ENCODE measurements around the gene KIF2C. TPM values are rescaled to one million over a fixed set of nuclear protein-coding genes. Genes with fewer than 3 reads are reported as not detected.

The KIF2C gene
- total and polyA plus RNA-seq, 2 donors (not counting 1 experiment from before 2014, with no cell fraction given), result 9.2 to 9.9 TPM

- H3K4me2 ChIP-seq (ENCODE audit: extremely low read depth, insufficient read depth, low read length), result no peak overlapping the region
- no peaks in the 10 kb centered on the region for H4K20me1 ChIP-seq (ENCODE audit: control insufficient read depth, extremely low read depth, insufficient read depth, low read length)
- H3K4me3 ChIP-seq (replicated peaks in 1 of 4; ENCODE audit: control extremely low read depth in 1 of 4, insufficient read depth in 1 of 4, low read depth in 3 of 4, low read length in 4 of 4), result no peak overlapping the region
- H3K27me3 ChIP-seq (ENCODE audit: control insufficient read depth, insufficient read depth, low read length), result no peaks in the 10 kb centered on the region
- no peak overlapping the region for H3K27ac ChIP-seq (ENCODE audit: insufficient read depth, low read length)
- H3K4me1 ChIP-seq (ENCODE audit: control insufficient read depth, extremely low read depth, insufficient read depth, low read length), result peaks cover 3% of the 10 kb centered on the region
- H3K9ac ChIP-seq (ENCODE audit: insufficient read depth, low read length), result no peak overlapping the region
- TF ChIP-seq EZH2 (IDR thresholded peaks at IDR 0.05; ENCODE audit: low read length, missing control alignments), result no peak
- no peak for TF ChIP-seq CTCF (conservative IDR thresholded peaks at IDR 0.05 in 1 of 2, IDR thresholded peaks at IDR 0.05 in 1 of 2; ENCODE audit: low read depth in 1 of 2, low read length in 2 of 2)
- DNase-seq (ENCODE audit: low read depth in 2 of 2), result no peak
- H3K79me2 ChIP-seq (ENCODE audit: control insufficient read depth, insufficient read depth, low read length), result no peaks in the 10 kb centered on the region
- H3K9me3 ChIP-seq (ENCODE audit: control insufficient read depth, insufficient read depth, low read depth, low read length), result no peaks in the 10 kb centered on the region
- no peak overlapping the region for H2AFZ ChIP-seq (ENCODE audit: low read length)
- no peaks in the 10 kb centered on the region for H3K36me3 ChIP-seq (ENCODE audit: control insufficient read depth, insufficient read depth, low read length)
Observed at GRCh38 chr1:44724955-44725698, 14.5 kb upstream of the KIF2C start.

- peak within 1 kb of the TSS; percentile 73 for H2AFZ ChIP-seq (ENCODE audit: low read length)
- peak within 1 kb of the TSS; percentile 96 for H3K27ac ChIP-seq (ENCODE audit: insufficient read depth, low read length)
- H3K36me3 ChIP-seq (ENCODE audit: control insufficient read depth, insufficient read depth, low read length), result no peaks in the 10 kb centered on the region
- H3K4me1 ChIP-seq (ENCODE audit: control insufficient read depth, extremely low read depth, insufficient read depth, low read length), result peaks cover 5% of the 10 kb centered on the region
- DNase-seq (ENCODE audit: low read depth in 2 of 2), result peak; percentile 98
- H4K20me1 ChIP-seq (ENCODE audit: control insufficient read depth, extremely low read depth, insufficient read depth, low read length), result no peaks in the 10 kb centered on the region
- peak within 1 kb of the TSS; percentile 69 for H3K9ac ChIP-seq (ENCODE audit: insufficient read depth, low read length)
- TF ChIP-seq EZH2 (IDR thresholded peaks at IDR 0.05; ENCODE audit: low read length, missing control alignments) (no peak), CTCF (conservative IDR thresholded peaks at IDR 0.05 in 1 of 2, IDR thresholded peaks at IDR 0.05 in 1 of 2; ENCODE audit: low read depth in 1 of 2, low read length in 2 of 2) (peak; percentile 79 to 80)
- H3K9me3 ChIP-seq (ENCODE audit: control insufficient read depth, insufficient read depth, low read depth, low read length), result no peaks in the 10 kb centered on the region
- H3K4me2 ChIP-seq (ENCODE audit: extremely low read depth, insufficient read depth, low read length), result peak within 1 kb of the TSS; percentile 51
- no peaks in the 10 kb centered on the region for H3K79me2 ChIP-seq (ENCODE audit: control insufficient read depth, insufficient read depth, low read length)
- peak within 1 kb of the TSS in 2 of 4 experiments; percentile 31 to 47 for H3K4me3 ChIP-seq (replicated peaks in 1 of 4; ENCODE audit: control extremely low read depth in 1 of 4, insufficient read depth in 1 of 4, low read depth in 3 of 4, low read length in 4 of 4)
- no peaks in the 10 kb centered on the region for H3K27me3 ChIP-seq (ENCODE audit: control insufficient read depth, insufficient read depth, low read length)
Observed at GRCh38 chr1:44730741-44731512, 8.7 kb upstream of the KIF2C start, which contains the start of gene RNU5D-1. Gene RNU5D-1, minus strand, starts transcription at chr1:44731170.

- no peaks in the 10 kb centered on the region for H3K9me3 ChIP-seq (ENCODE audit: control insufficient read depth, insufficient read depth, low read depth, low read length)
- H2AFZ ChIP-seq (ENCODE audit: low read length), result peak overlapping the region; percentile 32
- no peak overlapping the region for H3K4me3 ChIP-seq (replicated peaks in 1 of 4; ENCODE audit: control extremely low read depth in 1 of 4, insufficient read depth in 1 of 4, low read depth in 3 of 4, low read length in 4 of 4)
- peak overlapping the region; percentile 27 for H3K4me2 ChIP-seq (ENCODE audit: extremely low read depth, insufficient read depth, low read length)
- peaks cover 2% of the 10 kb centered on the region for H3K4me1 ChIP-seq (ENCODE audit: control insufficient read depth, extremely low read depth, insufficient read depth, low read length)
- no peak overlapping the region for H3K9ac ChIP-seq (ENCODE audit: insufficient read depth, low read length)
- TF ChIP-seq EZH2 (IDR thresholded peaks at IDR 0.05; ENCODE audit: low read length, missing control alignments) (no peak), CTCF (conservative IDR thresholded peaks at IDR 0.05 in 1 of 2, IDR thresholded peaks at IDR 0.05 in 1 of 2; ENCODE audit: low read depth in 1 of 2, low read length in 2 of 2) (no peak)
- H3K36me3 ChIP-seq (ENCODE audit: control insufficient read depth, insufficient read depth, low read length), result no peaks in the 10 kb centered on the region
- H3K27me3 ChIP-seq (ENCODE audit: control insufficient read depth, insufficient read depth, low read length), result no peaks in the 10 kb centered on the region
- no peaks in the 10 kb centered on the region for H3K79me2 ChIP-seq (ENCODE audit: control insufficient read depth, insufficient read depth, low read length)
- DNase-seq (ENCODE audit: low read depth in 2 of 2), result peak; percentile 68 to 71
- H4K20me1 ChIP-seq (ENCODE audit: control insufficient read depth, extremely low read depth, insufficient read depth, low read length), result no peaks in the 10 kb centered on the region
- no peak overlapping the region for H3K27ac ChIP-seq (ENCODE audit: insufficient read depth, low read length)
Observed at GRCh38 chr1:44733365-44733764, 6.3 kb upstream of the KIF2C start.
